Astrocyte of the spinal cord (primary cell): ENCODE data around the gene GABRG3.

Source experiments
- DNase-seq: peaks from one replicate; pipeline ENCODE4 v3.0.0; 2011; ENCODE audit warnings: low read depth, low spot score
- H3K4me3 ChIP-seq: 2 replicates; pipeline ENCODE4 v1.5.1; 2011; ENCODE audit warnings: low read depth, mild to moderate bottlenecking, low read length, moderate library complexity
- CTCF ChIP-seq: IDR thresholded peaks from 2 replicates; pipeline ENCODE4 v1.5.1; 2012; ENCODE audit warnings: low read depth, mild to moderate bottlenecking, low read length, inconsistent platforms
- in situ Hi-C: cut with HindIII; loops from 2 replicates; pipeline ENCODE4 v1.10.0; 2017; ENCODE audit warnings: low sequenced_read_pairs

The GABRG3 gene

GRCh38 chr15:27457766-27458165 lies 486.8 kb downstream of the GABRG3 start:
- H3K4me3 ChIP-seq = no peak overlapping the region
- no peak for TF ChIP-seq CTCF
- in situ Hi-C loops = no loop called here
- DNase-seq = no peak

GRCh38 chr15:27458345-27459084 lies 487.5 kb downstream of the GABRG3 start:
- in situ Hi-C loops = no loop called here
- no peak for DNase-seq
- no peak for TF ChIP-seq CTCF
- H3K4me3 ChIP-seq = no peak overlapping the region

GRCh38 chr15:27459836-27460235 lies 488.9 kb downstream of the GABRG3 start:
- no peak for TF ChIP-seq CTCF
- no peak overlapping the region for H3K4me3 ChIP-seq
- no peak for DNase-seq
- in situ Hi-C loops = no loop called here

GRCh38 chr15:27461181-27461580 lies 490.2 kb downstream of the GABRG3 start:
- no peak for TF ChIP-seq CTCF

GRCh38 chr15:27463525-27464088 lies 492.6 kb downstream of the GABRG3 start:
- TF ChIP-seq CTCF = no peak
- H3K4me3 ChIP-seq = no peak overlapping the region
- in situ Hi-C loops = no loop called here
- no peak for DNase-seq

More at GRCh38 chr15:27461181-27461580, 490.2 kb downstream of the GABRG3 start:
- no peak overlapping the region for H3K4me3 ChIP-seq
- in situ Hi-C loops = no loop called here
- no peak for DNase-seq

GRCh38 chr15:27464941-27465612 lies 494.1 kb downstream of the GABRG3 start:
- no peak for TF ChIP-seq CTCF
- DNase-seq = no peak
- in situ Hi-C loops = no loop called here
- no peak overlapping the region for H3K4me3 ChIP-seq
